GM12874 (cell line): ENCODE data around the gene ZCWPW1.
A peak's percentile ranks its signal among the peaks of the same experiment; 100 is the strongest.

Experiments
- TF ChIP-seq, protein P1 (sequence below): IDR thresholded peaks from 2 replicates; pipeline ENCODE4 v1.5.1; 2011; ENCODE audit warnings: low read depth, mild to moderate bottlenecking, control low read depth, low read length, moderate library complexity; ENCODE audit not compliant: insufficient read depth

Gene ZCWPW1

DNA sequence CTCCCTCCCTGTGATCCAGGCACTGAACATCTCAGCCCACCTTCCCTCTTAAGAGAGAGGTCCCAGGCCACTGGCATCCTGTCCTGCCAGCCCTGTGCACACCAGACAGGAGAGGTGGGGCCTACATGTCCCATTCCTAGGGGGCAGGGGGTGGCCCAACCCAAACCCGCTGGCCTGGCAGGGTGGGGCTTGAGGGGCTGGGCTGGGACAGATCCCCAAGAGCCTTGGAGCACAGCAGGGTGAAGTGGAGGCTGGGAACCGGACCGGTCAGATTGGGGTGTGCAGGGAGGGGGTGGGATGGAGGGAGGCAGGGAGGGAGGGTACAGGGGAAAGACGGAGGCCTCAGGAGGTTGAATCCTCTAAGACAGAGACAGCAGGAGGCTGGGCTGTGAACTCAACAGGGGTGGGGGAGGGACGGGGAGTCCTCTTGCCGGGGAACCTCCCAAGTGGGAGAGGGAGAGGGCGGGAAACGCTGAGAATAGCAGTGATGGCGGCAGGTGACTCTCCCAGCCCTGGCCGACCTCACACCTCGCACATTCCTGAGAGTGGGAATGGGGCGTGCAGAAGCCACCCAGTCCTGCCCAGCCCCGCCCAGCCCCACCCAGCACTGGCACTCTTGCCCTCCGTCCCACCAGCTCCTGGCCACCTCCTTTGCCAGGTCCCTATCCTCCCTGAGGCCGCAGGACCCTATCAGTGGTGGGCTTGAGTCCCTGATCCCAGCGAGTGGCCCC, 43.8 kb upstream of the ZCWPW1 start:
- TF ChIP-seq, protein P1, sequence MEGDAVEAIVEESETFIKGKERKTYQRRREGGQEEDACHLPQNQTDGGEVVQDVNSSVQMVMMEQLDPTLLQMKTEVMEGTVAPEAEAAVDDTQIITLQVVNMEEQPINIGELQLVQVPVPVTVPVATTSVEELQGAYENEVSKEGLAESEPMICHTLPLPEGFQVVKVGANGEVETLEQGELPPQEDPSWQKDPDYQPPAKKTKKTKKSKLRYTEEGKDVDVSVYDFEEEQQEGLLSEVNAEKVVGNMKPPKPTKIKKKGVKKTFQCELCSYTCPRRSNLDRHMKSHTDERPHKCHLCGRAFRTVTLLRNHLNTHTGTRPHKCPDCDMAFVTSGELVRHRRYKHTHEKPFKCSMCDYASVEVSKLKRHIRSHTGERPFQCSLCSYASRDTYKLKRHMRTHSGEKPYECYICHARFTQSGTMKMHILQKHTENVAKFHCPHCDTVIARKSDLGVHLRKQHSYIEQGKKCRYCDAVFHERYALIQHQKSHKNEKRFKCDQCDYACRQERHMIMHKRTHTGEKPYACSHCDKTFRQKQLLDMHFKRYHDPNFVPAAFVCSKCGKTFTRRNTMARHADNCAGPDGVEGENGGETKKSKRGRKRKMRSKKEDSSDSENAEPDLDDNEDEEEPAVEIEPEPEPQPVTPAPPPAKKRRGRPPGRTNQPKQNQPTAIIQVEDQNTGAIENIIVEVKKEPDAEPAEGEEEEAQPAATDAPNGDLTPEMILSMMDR = no peak

DNA sequence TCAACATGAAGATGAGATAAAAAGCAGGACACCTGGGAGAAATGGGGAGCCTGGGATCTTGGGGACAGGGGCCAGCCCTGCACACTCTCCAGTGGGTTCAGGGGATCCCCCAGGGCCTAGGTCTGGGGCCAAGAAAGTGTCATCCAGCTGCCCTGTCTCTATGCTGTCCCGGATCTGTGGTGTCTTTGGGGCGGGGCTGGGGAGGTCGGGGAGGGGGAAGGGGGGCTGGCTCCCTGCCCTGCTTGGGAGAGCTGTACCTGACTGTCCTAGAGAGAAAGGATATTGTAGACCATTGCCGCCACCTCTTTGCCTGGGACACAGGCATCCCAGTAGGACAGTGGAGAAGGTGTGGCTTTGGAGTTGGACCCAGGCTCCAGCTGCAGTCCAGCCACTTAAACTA, 42.5 kb upstream of the ZCWPW1 start:
- TF ChIP-seq, protein P1 = no peak

DNA sequence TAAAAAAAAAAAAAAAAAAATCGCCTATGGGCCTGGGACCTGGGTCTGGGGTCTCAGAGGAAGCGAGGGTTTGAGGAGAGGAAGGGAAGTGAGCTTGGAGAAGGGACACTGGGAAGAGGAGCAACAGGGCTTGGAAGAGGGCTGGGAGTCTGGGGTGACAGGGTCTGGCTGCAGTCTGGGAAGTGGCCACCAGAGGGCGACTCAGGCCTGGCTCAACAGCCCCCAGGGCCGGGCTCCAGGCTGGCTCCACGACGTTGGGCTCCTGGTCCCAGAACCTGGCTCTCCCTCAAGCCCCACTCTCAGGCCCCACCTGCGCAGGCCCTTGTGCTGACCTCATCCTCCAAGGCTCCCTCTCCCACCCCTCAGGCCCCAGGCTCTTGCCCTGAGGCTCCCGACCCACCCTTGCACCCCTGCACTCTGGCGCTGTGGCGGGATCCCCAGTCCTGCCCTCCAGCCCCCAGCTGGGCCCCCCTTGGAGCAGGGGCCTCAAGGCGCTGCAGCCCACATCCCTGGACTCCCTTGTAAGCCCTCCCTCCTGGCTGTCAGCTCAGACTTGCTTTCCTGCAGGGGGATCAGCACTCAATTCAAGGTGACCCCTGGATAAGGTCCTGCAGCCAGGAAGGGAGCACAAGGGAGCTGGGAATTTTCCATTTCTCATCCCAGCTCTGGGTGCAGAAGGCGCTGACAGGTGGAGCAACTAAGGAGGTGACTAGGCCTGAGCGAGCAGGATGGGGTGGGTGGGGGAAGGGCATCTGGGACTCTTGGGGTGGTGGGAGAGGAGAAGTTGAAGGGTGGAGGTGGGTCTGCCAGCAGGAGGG, 40.9 kb upstream of the ZCWPW1 start:
- TF ChIP-seq, protein P1 = peak; percentile 99

DNA sequence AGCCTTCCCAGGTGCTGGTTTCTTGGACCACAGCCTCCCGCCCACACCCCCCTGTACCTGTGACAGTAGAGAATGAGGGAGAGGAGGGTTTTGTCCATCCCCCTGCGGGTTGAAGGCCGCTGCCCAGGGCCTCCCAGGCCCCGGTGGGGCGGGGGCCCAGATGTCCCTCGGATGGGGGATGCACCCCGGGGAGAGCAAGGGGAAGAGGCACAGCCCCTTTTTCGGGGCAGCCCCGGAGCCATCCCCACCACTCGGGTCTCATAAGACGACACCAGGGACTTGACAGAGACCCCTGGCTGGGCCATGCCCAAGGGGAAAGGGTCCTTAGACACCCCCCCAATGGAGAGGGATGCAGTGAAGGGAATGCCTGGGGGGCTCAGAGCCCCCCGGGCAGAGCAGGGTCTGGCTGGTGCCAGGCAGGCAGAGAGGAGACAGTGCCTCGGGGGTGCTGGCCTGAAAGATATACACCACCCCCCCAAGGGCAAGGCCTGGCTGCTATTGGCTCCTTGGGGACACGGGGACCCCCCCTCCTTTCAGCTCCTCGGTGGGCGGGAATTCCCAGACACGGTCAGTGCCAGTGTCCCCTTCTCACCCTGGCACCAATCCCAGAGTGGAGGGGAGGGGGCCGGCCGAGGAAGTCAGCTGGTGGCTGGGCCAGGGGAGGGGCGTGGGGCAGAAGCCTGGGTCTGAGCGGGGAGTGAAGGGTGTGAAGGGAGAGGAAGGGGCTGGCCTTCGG, 39.3 kb upstream of the ZCWPW1 start:
- TF ChIP-seq, protein P1 = no peak

DNA sequence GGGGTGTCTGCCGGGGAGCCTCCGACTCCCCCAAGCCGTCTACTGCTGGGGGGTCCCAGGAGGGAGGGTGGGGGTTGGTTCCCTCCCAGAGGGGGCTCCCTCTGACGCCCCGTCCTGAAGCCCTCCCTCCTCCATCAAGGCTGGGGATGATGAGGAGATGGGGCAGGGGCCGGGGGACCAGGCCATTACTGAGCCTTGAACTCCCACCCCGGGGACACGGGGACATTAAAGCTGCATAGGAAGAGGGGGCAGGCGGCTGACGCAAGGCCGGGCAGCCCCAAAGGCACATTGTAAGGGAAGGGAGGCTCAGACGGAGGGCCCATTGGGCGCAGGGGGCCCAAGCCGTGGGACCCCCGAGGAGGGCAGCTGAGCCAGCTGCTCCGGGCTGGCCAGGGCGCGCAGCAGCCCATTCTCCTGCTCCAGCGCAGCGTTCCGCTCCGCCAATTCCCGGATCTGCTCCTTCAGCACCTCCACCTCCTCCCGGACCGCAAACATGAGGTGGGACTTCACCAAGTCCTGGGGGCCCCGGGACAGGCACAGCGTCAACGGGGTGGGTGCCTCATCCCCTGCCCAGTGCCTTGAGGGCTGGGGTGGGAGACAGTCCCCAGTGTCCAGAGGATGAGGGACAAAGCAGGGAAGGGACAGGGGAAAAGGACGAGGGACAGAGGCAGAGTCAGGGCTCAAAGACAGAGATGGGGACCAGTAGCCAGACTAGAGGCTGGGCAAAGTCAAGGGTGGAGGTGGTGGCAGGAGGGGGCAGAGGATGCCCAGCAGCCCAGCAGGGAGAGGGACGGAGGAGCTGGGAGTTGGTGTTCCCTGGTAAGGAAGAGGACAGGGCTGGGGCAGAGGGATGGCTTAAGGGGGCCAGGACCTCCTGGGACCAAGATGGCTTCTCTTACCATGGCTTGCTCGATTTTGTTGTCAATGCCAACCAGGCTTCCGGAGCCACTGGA, 38.4 kb upstream of the ZCWPW1 start:
- TF ChIP-seq, protein P1 = no peak

DNA sequence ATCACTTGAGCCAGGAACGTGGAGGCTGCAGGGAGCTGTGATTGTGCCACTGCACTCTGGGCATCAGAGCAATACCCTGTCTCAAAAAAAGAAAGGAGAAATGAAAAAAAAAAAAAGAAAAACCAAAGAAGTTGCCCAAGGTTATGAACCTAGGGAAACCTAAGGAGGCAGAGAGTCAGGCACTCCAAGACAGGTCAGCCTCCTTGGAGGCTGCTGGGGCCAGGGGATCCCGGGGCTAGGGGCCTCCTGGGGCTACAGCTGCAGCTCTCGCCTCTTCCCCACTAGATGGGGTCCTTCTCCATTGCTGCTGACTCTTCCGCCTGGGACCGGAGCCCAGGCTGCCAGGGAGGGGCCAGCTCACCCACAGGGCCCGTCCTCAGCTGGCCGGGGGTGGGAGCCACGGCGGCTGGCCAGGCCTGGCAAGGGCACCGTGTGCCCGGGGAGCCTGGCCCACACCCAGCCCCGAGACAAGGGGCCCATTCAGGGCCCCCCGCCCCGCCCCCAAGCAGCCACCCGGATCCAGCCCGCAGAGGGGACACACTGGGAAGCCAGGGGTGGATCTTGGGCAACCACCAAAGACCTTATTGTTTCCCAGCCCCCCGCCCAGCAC, 37.3 kb upstream of the ZCWPW1 start:
- TF ChIP-seq, protein P1 = peak; percentile 34
